Hematopoietic multipotent progenitor cell treated with erythropoietin and hydrocortisone succinate and interleukin-3 and kit ligand, for 15 days (in vitro differentiated cells): ENCODE measurements around the gene DNAL4.

Experiments used
- DNase-seq: peaks from one replicate; pipeline ENCODE4 v3.0.0-alpha.2; 2015; ENCODE audit warnings: low spot score

The DNAL4 gene

GRCh38 chr22:38758276-38758945 is 35.5 kb downstream of the DNAL4 start:
- DNase-seq = no peak

- DNase-seq = no peak
These were observed 36.5 kb downstream of the DNAL4 start for GRCh38 chr22:38757464-38757757.

GRCh38 chr22:38756711-38757463 is 37.1 kb downstream of the DNAL4 start:
- DNase-seq = peak; percentile 12

GRCh38 chr22:38755911-38756532 is 37.9 kb downstream of the DNAL4 start, which contains the start of gene SUN2:
SUN2 (minus strand) TSS chr22:38755998; CDS start chr22:38752628, 3,370 bp downstream.
- peak; percentile 89 for DNase-seq

- peak; percentile 53 for DNase-seq
These were observed 38.6 kb downstream of the DNAL4 start for GRCh38 chr22:38755155-38755910.

- no peak for DNase-seq
These were observed 39.2 kb downstream of the DNAL4 start for GRCh38 chr22:38754751-38755154.

- peak; percentile 18 for DNase-seq
These were observed 39.8 kb downstream of the DNAL4 start for GRCh38 chr22:38753948-38754750.

- no peak for DNase-seq
These were observed 42.3 kb downstream of the DNAL4 start for GRCh38 chr22:38751422-38752346.

GRCh38 chr22:38751066-38751421 is 42.9 kb downstream of the DNAL4 start:
- no peak for DNase-seq

- DNase-seq = no peak
These were observed 43.3 kb downstream of the DNAL4 start for GRCh38 chr22:38750638-38751037.

GRCh38 chr22:38750104-38750503 is 43.8 kb downstream of the DNAL4 start:
- no peak for DNase-seq

GRCh38 chr22:38748487-38749136 is 45.3 kb downstream of the DNAL4 start:
- no peak for DNase-seq

- no peak for DNase-seq
These were observed 48.1 kb downstream of the DNAL4 start for GRCh38 chr22:38745676-38746460.

GRCh38 chr22:38744981-38745380 is 49.0 kb downstream of the DNAL4 start:
- no peak for DNase-seq

GRCh38 chr22:38742176-38742942 is 51.6 kb downstream of the DNAL4 start:
- no peak for DNase-seq

- DNase-seq = no peak
These were observed 52.4 kb downstream of the DNAL4 start for GRCh38 chr22:38741576-38741975.

- DNase-seq = no peak
These were observed 52.8 kb downstream of the DNAL4 start for GRCh38 chr22:38741166-38741565.

GRCh38 chr22:38740754-38741153 is 53.2 kb downstream of the DNAL4 start:
- no peak for DNase-seq
